ENCODE measurements around the gene TSPAN19.
A peak's percentile ranks its signal among the peaks of the same experiment; 100 is the strongest.
"Not testable (repeated sequence)": the region's sequence is repeated elsewhere in the genome, so short reads cannot be mapped to it uniquely, and the experiment has no call there.

TSPAN19 gene

DNA sequence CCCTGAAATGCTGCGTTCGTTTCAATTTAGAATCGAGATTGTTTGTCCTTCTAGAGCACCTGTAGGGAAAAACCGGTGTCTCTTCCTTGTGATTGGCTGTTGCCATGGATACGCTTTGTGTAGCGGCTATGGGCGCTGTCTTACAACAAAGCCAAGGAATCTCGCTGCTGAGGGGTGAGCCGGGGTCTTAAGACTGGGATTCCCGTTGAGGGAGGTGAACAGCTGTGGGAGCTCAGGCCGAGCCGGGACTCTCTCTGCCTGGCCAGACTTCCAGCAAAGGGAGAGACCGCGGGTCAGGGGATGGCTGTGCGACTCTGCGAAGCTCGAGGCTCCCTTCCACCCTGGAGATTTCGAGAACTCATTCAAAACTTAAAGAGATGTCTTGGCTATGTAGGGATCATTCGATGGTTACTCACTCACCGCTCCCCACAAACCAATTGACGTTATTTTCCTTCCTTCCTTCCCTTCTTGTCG, at the start of gene TSPAN19, which contains the start of gene LRRIQ1:
Gene TSPAN19, minus strand, starts transcription at position 44 of the 474 bp plus-strand sequence. CDS start 6,331 bp downstream, outside the sequence.
Gene LRRIQ1, plus strand, starts transcription at position 118 of the 474 bp plus-strand sequence. CDS start 1,826 bp downstream, outside the sequence.
- peak in 13 of 14 donors; percentile 2 to 83 (median 53) for DNase-seq

DNA sequence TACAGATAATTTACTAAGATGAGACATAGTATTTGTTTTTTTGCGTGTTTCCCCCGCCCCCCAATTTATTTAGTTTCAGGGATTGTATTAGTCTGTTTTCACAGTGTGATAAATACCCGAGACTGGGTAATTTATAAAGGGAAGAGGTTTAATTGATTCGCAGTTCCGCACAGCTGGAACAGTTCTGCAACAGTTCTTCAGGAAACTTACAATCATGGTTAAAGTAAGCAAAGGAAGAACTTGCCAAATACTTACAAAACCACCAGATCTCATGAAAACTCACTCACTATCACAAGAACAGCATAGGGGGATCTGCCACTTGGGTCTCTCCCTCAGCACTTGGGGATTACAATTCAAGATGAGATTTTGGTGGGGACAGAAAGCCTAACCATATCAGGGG, 49.0 kb upstream of the TSPAN19 start:
- no peak for DNase-seq

DNA sequence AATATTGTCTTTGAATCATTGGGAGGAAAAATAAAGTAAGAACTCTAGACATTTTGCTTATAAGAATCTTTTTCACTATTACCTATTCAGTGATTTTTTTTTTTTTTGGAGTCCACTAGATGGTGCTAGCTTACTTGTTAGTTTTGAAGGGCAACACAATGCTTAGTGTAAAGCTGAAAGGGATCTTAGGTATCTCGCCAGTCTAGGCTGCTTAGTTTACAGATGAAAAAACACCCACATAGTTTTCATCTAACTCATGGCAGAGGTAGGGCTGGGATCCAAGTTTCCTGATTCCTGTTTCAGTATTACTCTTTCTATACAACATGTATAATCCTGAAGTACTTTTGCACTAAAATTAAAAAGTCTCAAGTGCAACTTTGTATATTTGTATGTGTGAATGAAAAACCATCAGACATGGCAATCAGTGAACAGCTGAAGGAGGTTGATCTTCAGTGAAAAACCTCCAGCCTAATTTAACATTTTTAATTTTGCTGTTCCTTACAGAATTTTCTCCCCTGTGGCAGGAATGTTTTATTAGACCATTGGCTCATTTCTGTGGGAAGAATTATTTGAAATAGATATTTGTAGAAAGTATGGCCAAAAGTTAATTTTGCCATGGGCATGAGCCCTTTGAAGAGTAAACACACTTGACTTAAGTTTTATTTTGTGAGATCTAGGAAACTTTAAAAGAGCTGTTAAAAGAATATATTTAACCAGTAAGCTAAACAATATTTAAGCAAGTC, 40.8 kb upstream of the TSPAN19 start:
- peak in 1 of 14 donors; percentile 2 for DNase-seq

DNA sequence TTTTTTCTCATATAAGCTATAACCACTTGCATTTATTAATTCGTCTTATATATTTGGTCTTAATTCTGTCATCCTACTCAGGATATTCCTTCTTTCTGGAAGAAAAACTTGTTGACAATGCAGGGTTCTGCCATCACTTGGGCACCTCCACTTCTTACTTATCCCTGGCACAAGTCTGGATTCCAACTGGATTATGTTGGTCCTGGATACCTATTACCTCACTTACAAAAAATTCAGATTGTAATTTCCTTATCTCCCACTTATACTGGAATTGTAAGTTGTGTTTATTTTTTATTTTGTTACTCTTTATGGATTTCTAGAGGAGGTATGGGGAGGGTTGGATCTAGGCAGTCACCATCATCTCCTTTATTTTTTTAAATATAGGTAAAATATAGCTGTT, 36.7 kb upstream of the TSPAN19 start:
- DNase-seq, result no peak

DNA sequence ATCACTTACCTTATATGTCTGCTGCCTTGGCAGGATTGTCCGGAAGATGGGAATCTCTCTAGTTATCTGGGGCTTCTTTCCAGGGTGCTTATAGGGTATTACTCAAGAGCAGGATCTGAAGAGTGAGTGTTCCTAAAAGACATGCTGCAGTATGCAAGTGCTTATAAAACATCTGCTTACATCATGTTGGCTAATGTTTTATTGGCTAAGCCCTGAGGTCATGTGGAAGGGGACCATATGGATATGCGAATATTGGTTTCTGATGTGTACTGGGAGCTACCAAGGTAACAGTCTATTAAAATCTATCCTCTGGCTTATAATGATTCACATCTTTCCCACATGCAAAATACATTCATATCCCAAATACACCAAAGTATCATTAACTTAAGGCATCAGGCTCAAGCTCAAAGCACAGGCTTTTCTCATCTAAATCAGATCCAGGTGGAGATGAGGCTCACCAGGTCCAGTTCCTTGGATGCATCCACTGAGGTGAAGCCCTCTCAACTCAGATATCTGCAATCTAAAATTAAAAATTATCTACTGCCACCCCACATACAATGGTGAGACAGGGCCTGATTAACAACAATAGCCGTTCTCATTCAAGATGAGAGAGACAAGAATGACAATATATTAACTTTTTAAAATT, 29.9 kb upstream of the TSPAN19 start:
- no peak for DNase-seq

DNA sequence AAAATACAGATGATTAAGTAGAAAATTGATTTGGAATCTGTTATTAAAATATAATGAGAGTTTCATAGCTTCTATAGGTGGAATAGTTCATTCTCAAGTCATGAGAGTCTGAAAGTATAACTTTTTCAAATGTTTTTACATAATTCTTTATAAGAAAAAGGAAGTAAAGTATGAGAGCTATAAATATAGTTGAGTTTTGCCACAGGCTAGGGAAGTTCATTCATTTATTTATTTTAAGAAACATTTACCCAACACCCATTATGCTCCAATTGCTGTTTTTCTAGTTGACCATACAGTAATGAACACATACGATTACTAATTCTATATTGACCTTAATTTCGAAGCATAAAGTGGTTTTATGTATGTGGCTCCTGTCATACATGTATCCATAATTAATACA, 24.8 kb upstream of the TSPAN19 start:
- no peak for DNase-seq

DNA sequence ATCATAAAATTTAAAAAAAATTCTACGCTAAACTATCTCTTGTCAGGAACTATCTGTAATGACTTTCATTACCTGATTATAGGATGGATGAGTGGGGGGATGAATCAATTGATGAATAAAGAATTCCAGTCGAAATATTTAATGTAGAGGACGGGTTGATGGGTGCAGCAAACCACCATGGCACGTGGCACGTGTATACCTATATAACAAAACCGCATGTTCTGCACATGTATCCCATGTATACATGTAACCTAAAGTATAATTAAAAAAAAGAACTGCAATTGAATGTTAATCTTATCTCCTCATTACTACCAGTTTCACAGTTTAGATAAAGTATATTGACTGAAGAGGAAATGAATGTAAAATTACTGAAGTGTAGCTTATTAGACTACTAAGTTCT, 23.5 kb upstream of the TSPAN19 start:
- DNase-seq, result no peak

DNA sequence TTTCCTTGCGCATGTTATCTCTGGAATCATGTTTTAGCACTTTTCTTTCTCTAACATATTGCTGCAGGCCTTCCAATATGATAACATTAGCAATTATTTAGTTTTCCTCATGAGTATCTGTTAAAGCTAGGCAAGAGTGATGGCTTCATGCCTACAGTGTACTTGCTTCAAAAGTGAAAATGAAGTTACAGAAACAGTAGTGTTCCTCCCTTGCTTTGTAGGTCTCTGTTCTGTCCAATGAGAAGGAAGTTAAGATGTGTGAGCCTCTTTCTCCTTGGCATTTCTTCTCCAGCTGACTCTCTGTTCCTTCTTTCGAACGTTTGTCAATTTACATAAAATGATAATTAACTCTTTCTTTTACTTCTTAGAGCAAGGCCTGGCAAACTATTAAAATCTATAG, 22.3 kb upstream of the TSPAN19 start:
- no peak for DNase-seq

DNA sequence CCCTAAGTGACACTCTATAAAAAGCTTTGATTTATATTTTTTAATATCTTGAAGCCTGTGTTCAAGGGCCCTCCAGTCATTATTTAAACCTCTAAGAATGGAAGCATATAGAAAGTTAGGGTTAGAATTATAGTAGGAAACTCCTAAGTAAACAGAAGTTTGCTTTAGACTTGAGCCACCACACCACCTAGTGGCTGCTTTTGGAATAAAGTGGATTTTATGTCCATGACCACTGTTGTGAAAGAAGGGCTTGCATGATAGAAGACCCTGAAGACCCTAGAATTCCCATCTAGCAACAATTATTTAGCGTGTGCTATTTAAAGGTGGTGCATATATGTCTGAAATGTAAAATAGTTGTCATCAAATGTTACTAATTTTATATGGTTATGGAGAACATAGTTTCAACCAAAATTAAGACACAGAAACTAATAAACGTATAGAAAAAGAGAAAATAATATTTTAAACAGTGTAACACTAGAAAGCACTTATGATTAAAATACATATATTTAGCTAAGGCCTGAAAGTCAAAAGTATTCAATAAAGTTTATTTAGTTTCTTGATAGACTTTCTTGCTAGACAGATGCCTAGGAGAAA, 21.4 kb upstream of the TSPAN19 start:
- DNase-seq, result peak in 1 of 14 donors; percentile 8

DNA sequence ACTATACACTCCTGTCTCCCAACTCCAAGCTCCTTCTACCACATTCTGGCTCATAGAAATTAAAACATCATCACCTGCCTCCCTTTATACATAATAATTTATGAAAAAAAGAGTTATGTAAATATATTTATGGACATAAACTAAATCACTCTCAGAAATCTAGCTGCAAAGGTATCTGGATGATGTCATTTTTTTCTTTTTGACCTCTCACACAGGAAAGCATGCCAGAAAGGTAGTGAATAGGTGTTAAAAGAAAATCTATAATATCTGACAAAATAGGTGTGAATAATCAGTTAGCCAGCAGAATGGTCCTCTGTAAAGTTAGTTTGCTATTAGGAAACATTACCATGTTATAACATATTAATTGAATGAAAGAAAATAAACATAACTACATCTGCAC, 7.8 kb upstream of the TSPAN19 start:
- no peak for DNase-seq

DNA sequence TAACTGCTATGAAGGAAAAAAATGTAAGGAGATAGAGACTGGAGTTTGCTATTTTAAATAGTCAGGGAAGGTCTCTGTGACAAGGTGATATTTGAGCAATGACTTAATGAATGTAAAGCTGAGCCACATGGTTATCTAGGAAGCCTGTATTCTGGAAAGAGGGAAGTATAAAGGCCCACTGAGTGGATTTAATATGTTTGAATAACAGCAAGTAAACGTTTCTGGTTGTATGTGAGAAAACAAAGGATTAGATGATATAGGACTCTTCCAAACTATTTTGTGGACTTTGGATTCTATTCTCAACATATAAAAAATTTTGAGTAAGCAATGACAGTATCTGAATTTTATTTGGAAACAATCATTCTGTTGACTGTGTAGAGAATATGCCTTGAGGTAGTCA, 5.3 kb upstream of the TSPAN19 start:
- DNase-seq, result no peak

DNA sequence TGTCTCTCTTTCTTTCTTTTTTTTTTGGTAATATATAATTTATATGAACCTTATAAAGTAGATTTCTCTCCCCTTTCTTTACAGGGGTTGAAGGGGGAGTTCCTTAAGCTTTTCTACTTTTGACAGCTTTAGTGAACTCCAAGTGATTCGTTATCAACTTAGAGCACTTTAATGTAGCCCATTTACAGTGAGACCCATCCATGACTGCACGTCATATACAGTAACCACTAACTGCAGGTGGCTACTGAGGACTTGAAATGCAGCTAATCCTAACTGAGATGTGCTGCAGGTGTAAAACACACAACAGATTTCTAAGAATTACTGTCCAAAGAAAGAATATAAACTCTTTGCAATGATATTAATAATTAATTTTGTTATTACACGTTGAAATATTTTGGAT, 656 bp upstream of the TSPAN19 start:
- DNase-seq, result no peak

DNA sequence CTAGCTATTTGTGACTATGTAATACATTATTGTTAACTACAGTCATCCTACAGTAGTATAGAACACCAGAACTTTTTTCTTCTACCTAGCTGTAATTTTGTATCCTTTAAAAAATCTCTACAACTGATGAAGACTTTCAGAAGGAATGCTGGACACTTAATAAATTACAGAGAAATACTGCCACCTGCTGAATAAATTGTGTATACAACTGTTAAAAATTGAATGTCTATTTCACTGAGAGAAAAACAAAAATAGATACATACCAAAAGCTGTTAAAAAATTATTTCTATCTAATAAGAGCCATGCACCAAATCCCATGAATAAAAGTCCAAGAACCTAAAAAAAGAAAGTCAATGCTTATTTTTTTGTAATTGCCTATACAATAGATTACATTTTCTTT, 6.6 kb downstream of the TSPAN19 start:
- no peak for DNase-seq

DNA sequence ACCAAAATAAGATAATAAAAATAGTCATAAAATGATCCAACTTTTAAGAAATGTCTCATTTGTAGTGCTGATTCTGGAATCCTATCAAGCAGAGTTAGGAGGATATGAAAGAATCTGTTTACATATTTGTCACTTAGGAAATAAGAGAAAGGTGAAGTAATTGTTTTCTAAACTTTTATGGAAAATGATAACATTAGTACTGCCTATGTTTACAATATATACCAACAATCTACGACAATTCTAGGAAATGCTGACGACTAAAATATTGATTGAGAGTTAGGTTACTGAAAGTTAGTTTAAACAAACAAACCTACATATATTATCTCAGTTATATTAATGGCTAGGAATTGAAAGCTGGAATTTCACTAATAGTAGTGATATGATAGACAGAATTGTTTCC, 18.0 kb downstream of the TSPAN19 start:
- DNase-seq, result no peak

DNA sequence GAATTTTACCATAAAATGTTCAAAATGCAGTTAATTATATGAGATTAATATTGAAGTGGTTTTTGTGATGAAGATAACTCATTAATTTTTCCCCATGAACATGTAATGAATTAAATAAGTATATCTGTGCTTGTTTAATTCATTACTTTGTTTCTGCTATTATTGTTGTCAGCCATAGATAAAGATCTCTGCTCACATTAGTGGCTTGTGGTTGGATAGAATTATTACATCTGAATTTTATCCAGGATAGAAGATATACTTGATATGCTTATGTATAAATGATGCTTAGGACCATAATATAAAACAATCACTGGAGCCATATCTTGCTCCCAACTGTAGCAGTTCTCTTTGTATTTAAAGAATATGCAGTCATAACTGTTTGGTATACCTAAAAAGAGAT, 18.5 kb downstream of the TSPAN19 start:
- no peak for DNase-seq

DNA sequence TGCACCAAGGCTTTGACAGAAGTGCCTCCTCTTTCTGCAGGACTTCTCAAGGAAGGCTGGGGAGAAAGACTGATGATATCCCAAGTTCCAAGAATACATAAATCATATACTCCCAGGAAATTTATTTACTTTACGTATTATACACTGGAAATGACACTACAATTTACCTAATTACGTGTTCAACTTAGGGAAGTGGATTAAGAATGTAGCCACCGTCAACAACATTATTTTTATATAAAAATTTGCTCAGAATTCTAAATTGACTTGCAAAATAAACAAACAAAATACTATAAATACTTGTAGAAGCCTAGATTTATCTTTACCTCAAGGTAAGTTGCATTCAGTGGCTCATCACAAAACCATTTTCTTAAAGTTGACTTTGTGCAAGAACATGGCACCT, 18.9 kb downstream of the TSPAN19 start:
- no peak for DNase-seq

DNA sequence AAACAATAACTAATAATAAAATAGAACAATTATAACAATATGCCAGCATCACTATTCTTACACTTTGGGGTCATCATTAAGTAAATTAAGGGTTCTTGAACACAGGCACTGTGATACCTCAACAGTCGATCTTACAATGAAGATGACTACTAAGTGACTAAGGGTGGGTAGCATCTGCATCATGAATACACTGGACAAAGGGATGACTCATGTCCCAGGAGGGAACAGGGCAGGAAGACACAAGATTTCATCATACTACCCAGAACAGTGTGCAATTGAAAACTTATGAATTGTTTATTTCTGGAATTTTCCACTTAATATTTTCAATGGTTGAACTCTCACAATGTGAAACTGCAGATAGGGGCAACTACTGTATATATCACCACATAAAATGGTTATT, 19.7 kb downstream of the TSPAN19 start:
- DNase-seq, result peak in 1 of 14 donors; percentile 14

DNA sequence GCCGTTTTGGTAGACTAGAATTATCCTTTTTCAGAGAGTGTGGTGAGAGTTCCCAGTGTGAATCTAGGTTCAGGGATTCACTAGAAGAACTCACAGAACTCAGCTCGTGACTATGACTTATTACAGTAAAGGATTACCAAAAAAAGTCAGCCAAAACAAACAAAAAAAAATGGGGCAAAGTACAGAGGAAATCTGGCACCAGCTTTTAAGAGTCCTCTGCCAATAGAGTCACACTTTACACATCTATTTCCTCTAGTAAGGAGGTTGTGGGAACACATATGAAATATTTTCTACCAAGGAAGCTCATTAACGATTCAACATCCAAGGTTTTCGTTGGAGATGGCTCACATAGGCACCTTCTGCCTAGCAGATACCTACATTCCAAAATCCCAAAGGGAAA, 28.2 kb downstream of the TSPAN19 start:
- no peak for DNase-seq

DNA sequence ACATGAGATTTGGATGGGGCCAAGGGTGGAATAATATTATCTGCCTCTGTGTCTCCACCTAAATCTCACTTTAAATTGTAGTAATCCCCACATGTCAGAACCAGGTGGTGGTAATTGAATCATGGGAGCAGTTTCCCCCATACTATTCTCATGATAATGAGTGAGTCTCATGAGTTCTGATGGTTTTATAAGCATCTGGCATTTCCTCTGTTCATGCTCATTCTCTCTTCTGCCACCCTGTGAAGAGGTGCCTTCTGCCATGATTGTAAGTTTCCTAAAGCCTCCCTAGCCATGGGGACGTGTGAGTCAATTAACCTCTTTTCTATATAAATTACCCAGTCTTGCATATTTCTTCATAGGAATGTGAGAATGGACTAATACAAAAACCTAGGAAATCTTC, 29.9 kb downstream of the TSPAN19 start:
- DNase-seq, result no peak

DNA sequence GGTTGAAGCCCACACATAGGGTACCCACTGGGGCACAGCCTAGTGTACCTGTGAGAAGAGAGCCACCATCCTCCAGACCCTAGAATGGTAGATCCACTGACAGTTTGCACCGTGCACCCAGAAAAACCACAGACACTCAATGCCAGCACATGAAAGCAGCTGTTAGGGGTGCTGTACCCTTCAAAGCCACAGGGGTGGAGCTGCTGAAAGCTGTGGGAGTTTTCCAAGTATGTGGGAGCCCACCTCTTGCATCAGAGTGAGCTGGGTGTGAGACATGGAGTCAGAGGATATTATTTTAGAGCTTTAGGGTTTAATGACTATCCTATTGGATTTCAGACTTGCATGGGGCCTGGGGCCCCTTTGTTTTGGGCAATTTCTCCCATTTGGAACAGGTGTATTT, 30.5 kb downstream of the TSPAN19 start:
- no peak for DNase-seq

DNA sequence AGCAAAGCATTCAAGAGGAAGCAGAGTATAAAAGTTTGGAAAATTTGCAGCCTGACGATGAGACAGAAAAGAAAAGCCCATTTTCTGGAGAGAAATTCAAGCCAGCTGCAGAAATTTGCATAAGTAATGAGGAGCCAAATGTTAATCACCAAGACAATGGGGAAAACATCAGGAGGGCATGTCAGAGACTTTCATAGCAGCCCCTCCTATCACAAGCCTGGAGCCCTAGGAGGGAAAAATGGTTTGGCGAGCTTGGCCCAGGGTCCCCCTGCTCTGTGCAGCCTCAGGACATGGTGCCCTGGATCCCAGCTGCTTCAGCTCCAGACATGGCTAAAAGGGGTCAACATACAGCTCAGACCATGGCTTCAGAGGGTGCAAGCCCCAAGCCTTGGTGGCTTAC, 31.0 kb downstream of the TSPAN19 start:
- not testable (repeated sequence) for DNase-seq

DNA sequence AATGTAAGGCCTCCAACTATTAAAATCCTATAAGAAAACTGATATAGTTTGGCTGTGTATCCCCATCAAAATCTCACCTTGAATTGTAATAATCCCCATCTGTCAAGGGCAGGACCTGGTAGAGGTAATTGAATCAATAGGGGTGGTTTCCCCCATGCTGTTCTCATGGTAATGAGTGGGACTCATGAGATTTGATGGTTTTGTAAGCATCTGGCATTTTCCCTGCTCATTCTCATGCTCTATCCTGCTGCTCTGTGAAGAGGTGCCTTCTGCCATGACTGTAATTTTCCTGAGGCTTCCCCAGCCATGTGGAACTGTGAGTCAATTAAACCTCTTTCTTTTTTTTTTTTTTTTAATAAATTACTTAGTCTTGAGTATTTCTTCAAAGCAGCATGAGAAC, 31.9 kb downstream of the TSPAN19 start:
- no peak for DNase-seq

DNA sequence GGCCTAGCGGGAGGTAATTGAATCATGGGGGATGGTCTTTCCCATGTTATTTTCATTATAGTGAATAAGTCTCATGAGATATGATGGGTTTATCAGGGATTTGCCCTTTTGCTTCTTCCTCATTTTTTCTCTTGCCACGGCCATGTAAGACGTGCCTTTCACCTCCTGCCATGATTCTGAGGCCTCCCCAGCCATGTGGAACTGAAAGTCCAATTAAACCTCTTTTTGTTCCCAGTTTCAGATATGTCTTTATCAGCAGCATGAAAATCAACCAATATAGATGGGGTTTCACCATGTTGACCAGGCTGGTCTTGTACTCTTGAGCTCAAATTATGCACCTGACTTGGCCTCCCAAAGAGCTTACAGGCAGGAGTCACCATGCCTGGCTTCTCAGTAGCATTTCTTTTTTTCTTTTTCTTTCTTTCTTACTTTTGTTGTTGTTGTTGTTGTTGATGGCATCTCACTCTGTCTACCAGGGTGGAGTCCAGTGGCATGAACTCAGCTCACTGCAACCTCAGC, 33.2 kb downstream of the TSPAN19 start:
- DNase-seq, result no peak
